Measurements from ENCODE around the gene PNP.
"Not testable (repeated sequence)": the region's sequence is repeated elsewhere in the genome, so short reads cannot be mapped to it uniquely, and the experiment has no call there.

The PNP gene

DNA sequence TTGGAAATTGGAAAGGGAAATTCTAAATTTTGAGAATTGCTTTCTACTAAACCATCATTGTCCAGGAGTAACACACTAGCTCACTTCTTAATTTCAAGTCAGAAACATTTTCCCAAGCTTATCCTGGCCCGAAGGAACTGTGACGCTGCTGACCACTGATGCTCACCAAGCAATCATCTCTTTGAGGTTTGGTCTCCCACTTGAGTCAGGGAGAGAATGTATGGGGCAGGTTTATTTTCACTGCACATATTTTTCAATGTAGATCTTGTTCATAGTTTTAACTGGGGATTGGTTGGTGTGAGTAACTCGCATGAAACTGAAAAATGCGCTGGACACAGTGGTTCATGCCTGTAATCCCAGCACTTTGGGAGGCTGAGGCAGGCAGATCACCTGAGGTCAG is 23.3 kb downstream of the PNP start:
- DNase-seq (ENCODE audit: low read depth in 2 of 2): no peak

GRCh38 chr14:20493634-20494033 is 24.4 kb downstream of the PNP start:
- DNase-seq (ENCODE audit: low read depth in 2 of 2): no peak

DNA sequence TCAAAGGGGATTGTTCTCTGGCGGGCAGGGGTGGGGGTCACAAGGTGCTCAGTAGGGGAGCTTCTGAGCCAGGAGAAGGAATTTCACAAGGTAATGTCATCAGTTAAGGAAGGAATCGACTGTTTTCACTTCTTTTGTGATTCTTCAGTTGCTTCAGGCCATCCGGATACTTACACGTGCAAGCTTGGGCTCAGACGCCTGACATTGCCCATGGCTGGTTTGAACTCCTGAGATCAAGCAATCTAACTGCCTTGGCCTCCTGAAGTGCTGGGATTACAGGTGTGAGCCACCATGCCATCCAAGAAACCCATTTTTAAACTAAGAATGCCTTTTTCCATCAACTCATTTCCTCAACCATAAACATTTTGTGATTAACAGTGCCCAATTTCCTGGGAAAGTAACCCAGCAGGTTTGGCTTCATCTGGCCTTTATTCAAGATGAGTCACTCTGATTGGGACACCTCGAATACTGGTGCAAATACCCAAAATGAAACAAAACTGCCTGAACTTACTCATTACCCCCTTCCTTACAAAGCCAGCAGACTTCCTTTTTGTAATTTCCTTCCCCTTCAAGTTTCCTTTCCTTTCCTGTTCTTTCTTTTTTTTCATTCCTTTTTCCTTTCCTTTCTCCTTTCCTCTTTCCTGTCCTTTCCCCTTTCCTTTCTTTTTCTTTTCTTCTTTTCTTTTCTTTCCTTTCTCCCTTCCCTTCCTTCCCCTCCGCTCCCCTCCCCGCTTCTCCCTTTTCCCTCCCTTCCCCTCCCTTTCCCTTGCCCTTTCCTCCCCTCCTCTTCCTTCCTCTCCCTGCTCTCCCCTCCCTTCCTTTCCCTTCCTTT is 25.9 kb downstream of the PNP start:
- no peak for DNase-seq (ENCODE audit: low read depth in 2 of 2)

GRCh38 chr14:20498622-20499021 is 29.4 kb downstream of the PNP start:
- DNase-seq (ENCODE audit: low read depth in 2 of 2): no peak

GRCh38 chr14:20499108-20499507 is 29.9 kb downstream of the PNP start:
- DNase-seq (ENCODE audit: low read depth in 2 of 2): no peak

DNA sequence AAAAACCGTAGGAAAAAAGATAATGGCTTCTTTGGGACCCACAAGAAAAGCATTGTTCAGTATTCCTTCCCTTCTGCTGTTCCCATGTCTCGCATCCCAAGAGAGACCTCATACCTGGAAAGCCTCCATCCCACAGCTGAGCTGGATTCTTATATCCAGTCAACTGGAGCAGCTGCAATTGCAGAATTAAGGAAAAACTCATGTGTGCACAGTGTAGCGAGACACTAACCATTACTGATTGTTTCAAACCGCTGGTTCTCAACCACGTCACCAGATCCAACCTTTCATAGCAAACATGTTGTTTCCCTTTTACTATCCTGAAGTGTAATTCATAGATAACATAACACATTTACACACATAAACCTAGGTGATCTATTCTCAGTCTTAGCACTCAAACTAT is 30.7 kb downstream of the PNP start:
- no peak for DNase-seq (ENCODE audit: low read depth in 2 of 2)

DNA sequence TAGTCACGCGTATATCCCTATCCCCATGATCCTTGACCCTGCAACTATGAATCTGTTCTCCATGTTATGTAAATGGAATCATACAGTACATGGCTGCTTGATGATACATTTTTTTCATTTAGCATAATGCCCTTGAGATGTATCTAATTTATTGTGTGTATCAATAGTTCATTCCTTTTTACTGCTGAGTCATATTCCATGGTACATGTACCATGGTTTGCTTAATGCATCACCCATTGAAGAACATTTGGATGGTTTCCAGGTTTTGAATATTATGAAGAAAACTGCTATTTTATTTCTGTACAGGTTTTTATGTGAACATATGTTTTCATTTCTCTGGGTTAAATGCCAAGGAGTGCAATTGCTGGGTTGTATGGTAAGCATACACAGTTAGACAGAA is 32.1 kb downstream of the PNP start:
- DNase-seq (ENCODE audit: low read depth in 2 of 2): no peak

DNA sequence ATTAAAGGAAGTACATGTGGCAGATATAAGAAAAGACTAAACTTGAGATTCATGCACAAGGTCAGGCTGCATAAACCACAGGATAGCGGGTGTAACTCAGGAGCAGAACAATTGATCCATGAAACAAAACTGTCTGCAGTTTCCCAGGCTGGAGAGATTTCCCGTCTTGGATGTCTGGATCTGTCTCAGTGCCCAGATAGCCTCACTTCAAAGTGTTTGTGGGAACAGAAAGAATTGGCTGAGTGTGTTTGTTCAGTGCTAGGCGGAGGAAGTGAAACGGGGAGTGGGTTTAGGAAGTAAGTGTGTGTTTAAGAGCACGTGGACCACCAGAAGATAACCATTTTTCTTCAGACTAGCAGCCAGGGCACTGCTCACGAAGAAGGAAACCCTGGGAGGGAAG is 34.7 kb downstream of the PNP start:
- no peak for DNase-seq (ENCODE audit: low read depth in 2 of 2)

GRCh38 chr14:20506276-20506675 is 37.1 kb downstream of the PNP start:
- not testable (repeated sequence) for DNase-seq (ENCODE audit: low read depth in 2 of 2)

GRCh38 chr14:20506752-20507151 is 37.5 kb downstream of the PNP start:
- DNase-seq (ENCODE audit: low read depth in 2 of 2): not testable (repeated sequence)

DNA sequence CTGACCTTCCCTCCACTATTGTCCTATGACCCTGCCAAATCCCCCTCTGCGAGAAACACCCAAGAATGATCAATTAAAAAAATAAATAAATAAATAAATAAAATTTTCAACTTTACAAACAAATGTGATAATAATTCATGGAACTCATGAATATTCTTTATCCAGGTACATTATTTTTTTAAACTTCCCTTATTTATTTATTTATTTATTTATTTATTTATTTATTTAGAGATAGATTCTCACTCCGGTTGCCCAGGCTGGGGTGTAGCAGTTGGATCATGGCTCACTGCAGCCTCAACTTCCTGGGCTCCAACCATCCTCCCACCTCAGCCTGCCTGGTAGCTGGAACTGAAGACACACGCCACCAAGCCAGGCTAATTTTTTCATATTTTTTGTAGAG is 38.3 kb downstream of the PNP start:
- DNase-seq (ENCODE audit: low read depth in 2 of 2): not testable (repeated sequence)

- no peak for DNase-seq (ENCODE audit: low read depth in 2 of 2)
Observed at GRCh38 chr14:20508367-20508766, 39.2 kb downstream of the PNP start.

- no peak for DNase-seq (ENCODE audit: low read depth in 2 of 2)
Observed at GRCh38 chr14:20512177-20512905, 43.1 kb downstream of the PNP start.

GRCh38 chr14:20515846-20516245 is 46.6 kb downstream of the PNP start:
- no peak for DNase-seq (ENCODE audit: low read depth in 2 of 2)

DNA sequence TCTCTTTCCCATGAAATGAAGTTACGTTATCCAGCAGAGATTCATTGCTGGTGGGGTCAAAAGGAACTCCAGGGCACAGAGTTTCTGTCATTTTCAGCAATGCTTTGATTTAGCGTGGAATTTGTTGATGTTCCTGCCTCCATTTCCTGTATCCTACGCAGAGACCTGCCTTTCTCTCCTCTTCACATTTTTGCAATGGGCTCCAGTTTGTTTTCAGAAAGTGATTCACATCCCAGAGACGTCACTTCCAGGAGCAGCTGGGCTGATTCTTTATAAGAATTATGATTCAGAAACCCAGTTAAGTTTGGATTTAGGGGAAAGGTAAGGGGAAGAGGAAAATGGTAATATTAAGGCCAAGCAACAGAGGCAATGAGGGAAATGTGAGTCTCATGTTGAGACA is 47.7 kb downstream of the PNP start:
- DNase-seq (ENCODE audit: low read depth in 2 of 2): no peak

- DNase-seq (ENCODE audit: low read depth in 2 of 2): no peak
Observed at GRCh38 chr14:20522332-20522731, 53.1 kb downstream of the PNP start.

DNA sequence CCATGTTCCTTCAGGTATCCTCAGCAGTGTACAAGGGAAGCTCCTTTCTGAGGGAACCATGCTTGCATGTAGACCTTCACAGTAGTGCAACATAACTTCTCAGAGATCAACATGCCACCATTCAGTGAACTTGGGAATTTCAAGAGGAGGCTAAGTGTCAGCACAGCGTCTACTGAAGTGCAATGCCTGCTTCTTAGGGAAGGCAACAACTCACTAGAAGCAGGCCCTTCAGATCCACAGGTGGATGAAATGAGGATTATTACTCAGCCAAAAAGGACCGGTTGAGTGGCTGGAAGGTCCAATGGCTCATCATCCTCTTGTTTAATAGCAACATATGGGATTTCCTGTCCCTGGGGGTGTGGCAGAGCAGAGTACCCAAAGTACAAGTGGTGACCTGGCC is 54.8 kb downstream of the PNP start:
- no peak for DNase-seq (ENCODE audit: low read depth in 2 of 2)
